ENCODE measurements around the gene ADGRL1.
"Not testable (repeated sequence)": the region's sequence is repeated elsewhere in the genome, so short reads cannot be mapped to it uniquely, and the experiment has no call there.

GRCh38 chr19:14204219-14204618 lies 1.8 kb downstream of the ADGRL1 start:
- not testable (repeated sequence) for TF ChIP-seq CTCF (IDR thresholded peaks at IDR 0.05 in 4 of 5, conservative IDR thresholded peaks at IDR 0.05 in 1 of 5); POLR2A (IDR thresholded peaks at IDR 0.05)
